HEK293 (cell line): ENCODE results near the gene MYL2.

Experiments
- CTCF ChIA-PET: fragments of 350-600 bp; formaldehyde crosslinking; extraction: SDS; loops from one replicate; lab custom pipeline; 2021; ENCODE audit warnings: antibody characterized with exemption; lab: Yijun Ruan, JAX
- POLR2A ChIA-PET: fragments of 300-600 bp; formaldehyde crosslinking; extraction: SDS; loops from one replicate; lab custom pipeline; 2020; ENCODE audit warnings: antibody characterized with exemption, inconsistent platforms; lab: Yijun Ruan, JAX
- H3K27ac ChIP-seq: fragments of 200-500 bp; sonication (Bioruptor generic); 2 replicates; pipeline ENCODE4 v1.5.1; 2014; ENCODE audit warnings: low read depth, low read length, control low read depth, inconsistent platforms; ENCODE audit errors: extremely low read depth
- H3K36me3 ChIP-seq, 2 experiments: fragments of 200-500 bp in 1 of 2; sonication (Bioruptor generic) in 1 of 2; 1 replicate in 1 of 2; 2 replicates in 1 of 2; pipeline ENCODE4 v1.5.1; 2014 to 2017; ENCODE audit warnings: inconsistent platforms in 2 of 2, low read length in 2 of 2; ENCODE audit not compliant: control insufficient read depth in 2 of 2, insufficient read depth in 1 of 2
- H3K4me1 ChIP-seq: fragments of 200-500 bp; sonication (Bioruptor generic); 2 replicates; pipeline ENCODE4 v1.5.1; 2014; ENCODE audit warnings: mild to moderate bottlenecking, low read length, inconsistent platforms; ENCODE audit not compliant: control insufficient read depth, insufficient read depth
- H3K4me3 ChIP-seq: 2 replicates; pipeline ENCODE4 v1.5.1; 2011; ENCODE audit warnings: low read depth, mild to moderate bottlenecking, control low read depth, low read length, moderate library complexity
- H3K9me3 ChIP-seq: fragments of 200-500 bp; sonication (Bioruptor generic); 2 replicates; pipeline ENCODE4 v1.5.1; 2014; ENCODE audit warnings: low read depth, low read length, inconsistent platforms; ENCODE audit not compliant: control insufficient read depth, insufficient read depth
- EGR2 ChIP-seq: fragments of 450-650 bp; formaldehyde crosslinking; IDR thresholded peaks from 2 replicates; pipeline ENCODE4 v1.5.1; 2016; ENCODE audit warnings: low read depth, missing biosample characterization, missing genetic modification characterization
- HIC1 ChIP-seq: fragments of 450-650 bp; formaldehyde crosslinking; IDR thresholded peaks from 2 replicates; pipeline ENCODE4 v1.5.1; 2016; ENCODE audit warnings: missing biosample characterization, missing genetic modification characterization
- KLF10 ChIP-seq: fragments of 450-650 bp; IDR thresholded peaks from 2 replicates; pipeline ENCODE4 v1.5.1; 2018; ENCODE audit warnings: missing biosample characterization, mild to moderate bottlenecking, missing genetic modification characterization
- OSR2 ChIP-seq: fragments of 450-650 bp; formaldehyde crosslinking; IDR thresholded peaks from 2 replicates; pipeline ENCODE4 v1.5.1; 2016; ENCODE audit warnings: missing biosample characterization, missing genetic modification characterization
- ZBTB17 ChIP-seq: fragments of 450-650 bp; formaldehyde crosslinking; IDR thresholded peaks from 2 replicates; pipeline ENCODE4 v1.5.1; 2016; ENCODE audit warnings: missing biosample characterization, missing genetic modification characterization
- ZFHX2 ChIP-seq: fragments of 450-650 bp; formaldehyde crosslinking; conservative IDR thresholded peaks from 2 replicates; pipeline ENCODE4 v1.5.1; 2016; ENCODE audit warnings: missing biosample characterization, missing genetic modification characterization
- ZNF121 ChIP-seq: fragments of 450-650 bp; formaldehyde crosslinking; IDR thresholded peaks from 2 replicates; pipeline ENCODE4 v1.5.1; 2016; ENCODE audit warnings: missing biosample characterization, missing genetic modification characterization
- ZNF140 ChIP-seq: fragments of 450-650 bp; formaldehyde crosslinking; IDR thresholded peaks from 2 replicates; pipeline ENCODE4 v1.5.1; 2016; ENCODE audit warnings: missing biosample characterization, missing genetic modification characterization
- ZNF18 ChIP-seq: fragments of 450-650 bp; formaldehyde crosslinking; IDR thresholded peaks from 2 replicates; pipeline ENCODE4 v1.5.1; 2016; ENCODE audit warnings: missing biosample characterization, missing genetic modification characterization
- ZNF202 ChIP-seq: fragments of 450-650 bp; formaldehyde crosslinking; IDR thresholded peaks from 2 replicates; pipeline ENCODE4 v1.5.1; 2016; ENCODE audit warnings: missing biosample characterization, missing genetic modification characterization, borderline replicate concordance
- ZNF23 ChIP-seq: fragments of 450-650 bp; formaldehyde crosslinking; IDR thresholded peaks from 2 replicates; pipeline ENCODE4 v1.5.1; 2016; ENCODE audit warnings: missing biosample characterization, missing genetic modification characterization, borderline replicate concordance
- ZNF24 ChIP-seq: fragments of 450-650 bp; formaldehyde crosslinking; IDR thresholded peaks from 2 replicates; pipeline ENCODE4 v1.5.1; 2016; ENCODE audit warnings: missing biosample characterization, missing genetic modification characterization
- ZNF302 ChIP-seq: fragments of 450-650 bp; formaldehyde crosslinking; IDR thresholded peaks from 2 replicates; pipeline ENCODE4 v1.5.1; 2016; ENCODE audit warnings: missing biosample characterization, missing genetic modification characterization, low read depth
- ZNF404 ChIP-seq: fragments of 450-650 bp; formaldehyde crosslinking; IDR thresholded peaks from 2 replicates; pipeline ENCODE4 v1.5.1; 2017; ENCODE audit warnings: missing biosample characterization, missing genetic modification characterization
- ZNF610 ChIP-seq: fragments of 450-650 bp; formaldehyde crosslinking; IDR thresholded peaks from 2 replicates; pipeline ENCODE4 v1.5.1; 2016; ENCODE audit warnings: missing biosample characterization, missing genetic modification characterization, borderline replicate concordance
- ZNF785 ChIP-seq: fragments of 450-650 bp; formaldehyde crosslinking; IDR thresholded peaks from 2 replicates; pipeline ENCODE4 v1.5.1; 2016; ENCODE audit warnings: missing biosample characterization, missing genetic modification characterization
- ZSCAN30 ChIP-seq: fragments of 450-650 bp; IDR thresholded peaks from 2 replicates; pipeline ENCODE4 v1.5.1; 2018; ENCODE audit warnings: missing biosample characterization, mild to moderate bottlenecking, missing genetic modification characterization, moderate library complexity
- TF ChIP-seq, protein P1 (sequence below): fragments of 450-650 bp; formaldehyde crosslinking; IDR thresholded peaks from 2 replicates; pipeline ENCODE4 v1.5.1; 2016; ENCODE audit warnings: missing biosample characterization, missing genetic modification characterization
- TF ChIP-seq, protein P2 (sequence below): fragments of 450-650 bp; formaldehyde crosslinking; IDR thresholded peaks from 2 replicates; pipeline ENCODE4 v1.5.1; 2016; ENCODE audit warnings: missing biosample characterization, missing genetic modification characterization

Gene MYL2

GRCh38 chr12:110863161-110863560 lies 57.2 kb downstream of the MYL2 start:
- CTCF ChIA-PET: interaction anchor here (0.6 kb wide), 1 partner anchor 1444 kb away, joined by 4 read pairs; no protein-coding TSS in a partner anchor
- POLR2A ChIA-PET: no interaction called here

GRCh38 chr12:110862329-110862728 lies 58.0 kb downstream of the MYL2 start:
- H3K36me3 ChIP-seq: no peaks in the 10 kb centered on the region
- no peak overlapping the region for H3K27ac ChIP-seq
- CTCF ChIA-PET: interaction anchor here (0.6 kb wide), 1 partner anchor 310 kb away, joined by 3 read pairs; no protein-coding TSS in a partner anchor
- H3K4me3 ChIP-seq: no peak overlapping the region
- H3K4me1 ChIP-seq: no peaks in the 10 kb centered on the region
- POLR2A ChIA-PET: no interaction called here
- TF ChIP-seq ZNF24: no peak
- no peak for TF ChIP-seq ZNF18 (tag by site-specific recombination)
- H3K9me3 ChIP-seq: no peaks in the 10 kb centered on the region

More at GRCh38 chr12:110863161-110863560, 57.2 kb downstream of the MYL2 start:
- no peaks in the 10 kb centered on the region for H3K36me3 ChIP-seq
- H3K4me3 ChIP-seq: no peak overlapping the region
- no peaks in the 10 kb centered on the region for H3K4me1 ChIP-seq
- H3K9me3 ChIP-seq: no peaks in the 10 kb centered on the region
- H3K27ac ChIP-seq: no peak overlapping the region
- TF ChIP-seq OSR2 (tag by site-specific recombination): no peak
- TF ChIP-seq ZBTB17 (tag by site-specific recombination): no peak
- TF ChIP-seq ZNF202 (tag by site-specific recombination): no peak
- no peak for TF ChIP-seq ZNF404 (tag by site-specific recombination)
- no peak for TF ChIP-seq ZNF23 (tag by site-specific recombination)
- TF ChIP-seq ZNF121 (tag by site-specific recombination): no peak
- no peak for TF ChIP-seq ZNF302 (tag by site-specific recombination)
- no peak for TF ChIP-seq EGR2
- TF ChIP-seq ZFHX2: no peak
- no peak for TF ChIP-seq HIC1 (tag by site-specific recombination)
- no peak for TF ChIP-seq ZNF140 (tag by site-specific recombination)
- TF ChIP-seq ZNF610 (tag by site-specific recombination): no peak
- no peak for TF ChIP-seq ZNF785 (tag by site-specific recombination)

- TF ChIP-seq KLF10 (tag by site-specific recombination) (no peak), ZSCAN30 (tag by site-specific recombination) (no peak)
- TF ChIP-seq, protein P1, sequence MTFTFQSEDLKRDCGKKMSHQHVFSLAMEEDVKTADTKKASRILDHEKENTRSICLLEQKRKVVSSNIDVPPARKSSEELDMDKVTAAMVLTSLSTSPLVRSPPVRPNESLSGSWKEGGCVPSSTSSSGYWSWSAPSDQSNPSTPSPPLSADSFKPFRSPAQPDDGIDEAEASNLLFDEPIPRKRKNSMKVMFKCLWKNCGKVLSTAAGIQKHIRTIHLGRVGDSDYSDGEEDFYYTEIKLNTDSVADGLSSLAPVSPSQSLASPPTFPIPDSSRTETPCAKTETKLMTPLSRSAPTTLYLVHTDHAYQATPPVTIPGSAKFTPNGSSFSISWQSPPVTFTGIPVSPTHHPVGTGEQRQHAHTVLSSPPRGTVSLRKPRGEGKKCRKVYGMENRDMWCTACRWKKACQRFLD: no peak
- TF ChIP-seq, protein P2, sequence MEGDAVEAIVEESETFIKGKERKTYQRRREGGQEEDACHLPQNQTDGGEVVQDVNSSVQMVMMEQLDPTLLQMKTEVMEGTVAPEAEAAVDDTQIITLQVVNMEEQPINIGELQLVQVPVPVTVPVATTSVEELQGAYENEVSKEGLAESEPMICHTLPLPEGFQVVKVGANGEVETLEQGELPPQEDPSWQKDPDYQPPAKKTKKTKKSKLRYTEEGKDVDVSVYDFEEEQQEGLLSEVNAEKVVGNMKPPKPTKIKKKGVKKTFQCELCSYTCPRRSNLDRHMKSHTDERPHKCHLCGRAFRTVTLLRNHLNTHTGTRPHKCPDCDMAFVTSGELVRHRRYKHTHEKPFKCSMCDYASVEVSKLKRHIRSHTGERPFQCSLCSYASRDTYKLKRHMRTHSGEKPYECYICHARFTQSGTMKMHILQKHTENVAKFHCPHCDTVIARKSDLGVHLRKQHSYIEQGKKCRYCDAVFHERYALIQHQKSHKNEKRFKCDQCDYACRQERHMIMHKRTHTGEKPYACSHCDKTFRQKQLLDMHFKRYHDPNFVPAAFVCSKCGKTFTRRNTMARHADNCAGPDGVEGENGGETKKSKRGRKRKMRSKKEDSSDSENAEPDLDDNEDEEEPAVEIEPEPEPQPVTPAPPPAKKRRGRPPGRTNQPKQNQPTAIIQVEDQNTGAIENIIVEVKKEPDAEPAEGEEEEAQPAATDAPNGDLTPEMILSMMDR (tag by site-specific recombination): peak; percentile 49; the same call in 1 of the 2 replicates
- no peaks in the 10 kb centered on the region for H3K36me3 ChIP-seq
- no peak overlapping the region for H3K4me3 ChIP-seq
- H3K27ac ChIP-seq: no peak overlapping the region
- H3K9me3 ChIP-seq: no peaks in the 10 kb centered on the region
- ChIA-PET POLR2A (interaction anchor here (0.7 kb wide), 1 partner anchor 135 kb away, joined by 4 read pairs; no protein-coding TSS in a partner anchor), CTCF (interaction anchor here (0.6 kb wide), 1 partner anchor 97 kb away, joined by 3 read pairs; no protein-coding TSS in a partner anchor)
- H3K4me1 ChIP-seq: no peaks in the 10 kb centered on the region
These were observed 58.6 kb downstream of the MYL2 start for GRCh38 chr12:110861729-110862128.
